ENCODE measurements around the gene COL9A3. TPM values are rescaled to one million over a fixed set of nuclear protein-coding genes. Genes with fewer than 3 reads are reported as not detected.

Gene COL9A3
- total RNA-seq, 1 donor from 2014 or later: 1.8 TPM

GRCh38 chr20:62782893-62783278 lies 34.0 kb upstream of the COL9A3 start:
- H3K4me3 Mint-ChIP-seq (ENCODE audit: unreplicated experiment): no peak overlapping the region
- H3K9me3 Mint-ChIP-seq (ENCODE audit: unreplicated experiment): no peaks in the 10 kb centered on the region
- H3K27me3 Mint-ChIP-seq (ENCODE audit: unreplicated experiment): peaks cover 3% of the 10 kb centered on the region
- H3K4me1 Mint-ChIP-seq (ENCODE audit: unreplicated experiment): peaks cover 21% of the 10 kb centered on the region
- TF ChIP-seq CTCF (IDR thresholded peaks at IDR 0.05; ENCODE audit: unreplicated experiment): no peak
- DNase-seq (ENCODE audit: low spot score): no peak
- H3K36me3 Mint-ChIP-seq (ENCODE audit: low read depth, unreplicated experiment): no peaks in the 10 kb centered on the region
- no peak overlapping the region for H3K27ac Mint-ChIP-seq (ENCODE audit: unreplicated experiment)

GRCh38 chr20:62784497-62784896 lies 32.4 kb upstream of the COL9A3 start:
- no peak overlapping the region for H3K4me3 Mint-ChIP-seq (ENCODE audit: unreplicated experiment)
- no peak overlapping the region for H3K27ac Mint-ChIP-seq (ENCODE audit: unreplicated experiment)
- peaks cover 1% of the 10 kb centered on the region for H3K27me3 Mint-ChIP-seq (ENCODE audit: unreplicated experiment)
- H3K4me1 Mint-ChIP-seq (ENCODE audit: unreplicated experiment): peaks cover 21% of the 10 kb centered on the region
- no peaks in the 10 kb centered on the region for H3K9me3 Mint-ChIP-seq (ENCODE audit: unreplicated experiment)
- TF ChIP-seq CTCF (IDR thresholded peaks at IDR 0.05; ENCODE audit: unreplicated experiment): no peak
- DNase-seq (ENCODE audit: low spot score): no peak
- H3K36me3 Mint-ChIP-seq (ENCODE audit: low read depth, unreplicated experiment): no peaks in the 10 kb centered on the region

- Mint-ChIP-seq H3K9me3 (ENCODE audit: unreplicated experiment) (no peaks in the 10 kb centered on the region), H3K36me3 (ENCODE audit: low read depth, unreplicated experiment) (no peaks in the 10 kb centered on the region), H3K4me1 (ENCODE audit: unreplicated experiment) (peaks cover 21% of the 10 kb centered on the region), H3K27me3 (ENCODE audit: unreplicated experiment) (peaks cover 1% of the 10 kb centered on the region), H3K4me3 (ENCODE audit: unreplicated experiment) (no peak overlapping the region), H3K27ac (ENCODE audit: unreplicated experiment) (no peak overlapping the region)
- no peak for DNase-seq (ENCODE audit: low spot score)
- no peak for TF ChIP-seq CTCF (IDR thresholded peaks at IDR 0.05; ENCODE audit: unreplicated experiment)
Observed at GRCh38 chr20:62785393-62785792, 31.5 kb upstream of the COL9A3 start.

- H3K27ac Mint-ChIP-seq (ENCODE audit: unreplicated experiment): no peak overlapping the region
Observed at GRCh38 chr20:62786157-62786556, 30.7 kb upstream of the COL9A3 start.

GRCh38 chr20:62787321-62787720 lies 29.5 kb upstream of the COL9A3 start:
- H3K9me3 Mint-ChIP-seq (ENCODE audit: unreplicated experiment): no peaks in the 10 kb centered on the region
- H3K4me1 Mint-ChIP-seq (ENCODE audit: unreplicated experiment): peaks cover 21% of the 10 kb centered on the region
- H3K27me3 Mint-ChIP-seq (ENCODE audit: unreplicated experiment): peaks cover 1% of the 10 kb centered on the region
- H3K27ac Mint-ChIP-seq (ENCODE audit: unreplicated experiment): no peak overlapping the region
- no peaks in the 10 kb centered on the region for H3K36me3 Mint-ChIP-seq (ENCODE audit: low read depth, unreplicated experiment)
- no peak for DNase-seq (ENCODE audit: low spot score)
- H3K4me3 Mint-ChIP-seq (ENCODE audit: unreplicated experiment): no peak overlapping the region
- no peak for TF ChIP-seq CTCF (IDR thresholded peaks at IDR 0.05; ENCODE audit: unreplicated experiment)

More at GRCh38 chr20:62786157-62786556, 30.7 kb upstream of the COL9A3 start:
- H3K36me3 Mint-ChIP-seq (ENCODE audit: low read depth, unreplicated experiment): no peaks in the 10 kb centered on the region
- TF ChIP-seq CTCF (IDR thresholded peaks at IDR 0.05; ENCODE audit: unreplicated experiment): no peak
- no peak overlapping the region for H3K4me3 Mint-ChIP-seq (ENCODE audit: unreplicated experiment)
- H3K9me3 Mint-ChIP-seq (ENCODE audit: unreplicated experiment): no peaks in the 10 kb centered on the region
- H3K4me1 Mint-ChIP-seq (ENCODE audit: unreplicated experiment): peaks cover 21% of the 10 kb centered on the region
- no peak for DNase-seq (ENCODE audit: low spot score)
- H3K27me3 Mint-ChIP-seq (ENCODE audit: unreplicated experiment): peaks cover 1% of the 10 kb centered on the region

Data from endothelial cell (in vitro differentiated cells).